ENCODE measurements around the gene RRAGB.

DNA sequence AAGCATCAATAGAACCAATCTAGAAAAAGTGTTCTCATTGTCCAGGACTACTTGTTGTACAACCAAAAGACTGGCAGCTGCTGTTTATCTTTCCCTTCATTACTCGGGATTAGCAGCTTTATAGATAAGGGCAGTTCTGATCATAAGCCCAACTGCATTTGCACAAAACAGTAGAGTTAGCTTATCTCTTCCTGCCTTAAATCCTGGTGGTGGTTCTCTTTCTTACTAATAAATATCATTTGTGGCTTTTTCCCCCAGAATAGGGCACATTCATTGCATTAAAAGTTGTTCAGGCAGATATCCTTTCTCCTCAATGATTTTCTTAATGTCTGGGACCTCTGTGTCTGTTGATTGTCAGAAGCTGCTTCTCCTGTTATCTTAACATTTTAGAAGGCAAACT lies 20.2 kb upstream of the RRAGB start:
- TF ChIP-seq, protein P1, sequence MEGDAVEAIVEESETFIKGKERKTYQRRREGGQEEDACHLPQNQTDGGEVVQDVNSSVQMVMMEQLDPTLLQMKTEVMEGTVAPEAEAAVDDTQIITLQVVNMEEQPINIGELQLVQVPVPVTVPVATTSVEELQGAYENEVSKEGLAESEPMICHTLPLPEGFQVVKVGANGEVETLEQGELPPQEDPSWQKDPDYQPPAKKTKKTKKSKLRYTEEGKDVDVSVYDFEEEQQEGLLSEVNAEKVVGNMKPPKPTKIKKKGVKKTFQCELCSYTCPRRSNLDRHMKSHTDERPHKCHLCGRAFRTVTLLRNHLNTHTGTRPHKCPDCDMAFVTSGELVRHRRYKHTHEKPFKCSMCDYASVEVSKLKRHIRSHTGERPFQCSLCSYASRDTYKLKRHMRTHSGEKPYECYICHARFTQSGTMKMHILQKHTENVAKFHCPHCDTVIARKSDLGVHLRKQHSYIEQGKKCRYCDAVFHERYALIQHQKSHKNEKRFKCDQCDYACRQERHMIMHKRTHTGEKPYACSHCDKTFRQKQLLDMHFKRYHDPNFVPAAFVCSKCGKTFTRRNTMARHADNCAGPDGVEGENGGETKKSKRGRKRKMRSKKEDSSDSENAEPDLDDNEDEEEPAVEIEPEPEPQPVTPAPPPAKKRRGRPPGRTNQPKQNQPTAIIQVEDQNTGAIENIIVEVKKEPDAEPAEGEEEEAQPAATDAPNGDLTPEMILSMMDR (IDR thresholded peaks at IDR 0.05) = no peak
- no peak for TF ChIP-seq POLR2AphosphoS5 (IDR thresholded peaks at IDR 0.05)
- TF ChIP-seq POLR2A (IDR thresholded peaks at IDR 0.05; ENCODE audit: low read depth) = no peak
